Lung microvascular endothelial cell (primary cell): Measurements from ENCODE around the gene ETV6. TPM values are rescaled to one million over a fixed set of nuclear protein-coding genes. Genes with fewer than 3 reads are reported as not detected.
"Not testable (repeated sequence)": the region's sequence is repeated elsewhere in the genome, so short reads cannot be mapped to it uniquely, and the experiment has no call there.

Experiments
- DNase-seq, 2 donors: peaks; one replicate each; pipeline versions ENCODE4 v3.0.0 to v3.0.0-alpha.2; 2010; ENCODE audit warnings: low read depth in 2 of 2
- total RNA-seq: library from RNA; depleted of rRNA; stranded (reverse); fragments of >200 nt; gene quantifications from 2 replicates; pipeline ENCODE4 v1.2.1, GENCODE V29; 2014

ETV6 gene
- 6.7 and 6.8 TPM in 2 replicates for total RNA-seq

DNA sequence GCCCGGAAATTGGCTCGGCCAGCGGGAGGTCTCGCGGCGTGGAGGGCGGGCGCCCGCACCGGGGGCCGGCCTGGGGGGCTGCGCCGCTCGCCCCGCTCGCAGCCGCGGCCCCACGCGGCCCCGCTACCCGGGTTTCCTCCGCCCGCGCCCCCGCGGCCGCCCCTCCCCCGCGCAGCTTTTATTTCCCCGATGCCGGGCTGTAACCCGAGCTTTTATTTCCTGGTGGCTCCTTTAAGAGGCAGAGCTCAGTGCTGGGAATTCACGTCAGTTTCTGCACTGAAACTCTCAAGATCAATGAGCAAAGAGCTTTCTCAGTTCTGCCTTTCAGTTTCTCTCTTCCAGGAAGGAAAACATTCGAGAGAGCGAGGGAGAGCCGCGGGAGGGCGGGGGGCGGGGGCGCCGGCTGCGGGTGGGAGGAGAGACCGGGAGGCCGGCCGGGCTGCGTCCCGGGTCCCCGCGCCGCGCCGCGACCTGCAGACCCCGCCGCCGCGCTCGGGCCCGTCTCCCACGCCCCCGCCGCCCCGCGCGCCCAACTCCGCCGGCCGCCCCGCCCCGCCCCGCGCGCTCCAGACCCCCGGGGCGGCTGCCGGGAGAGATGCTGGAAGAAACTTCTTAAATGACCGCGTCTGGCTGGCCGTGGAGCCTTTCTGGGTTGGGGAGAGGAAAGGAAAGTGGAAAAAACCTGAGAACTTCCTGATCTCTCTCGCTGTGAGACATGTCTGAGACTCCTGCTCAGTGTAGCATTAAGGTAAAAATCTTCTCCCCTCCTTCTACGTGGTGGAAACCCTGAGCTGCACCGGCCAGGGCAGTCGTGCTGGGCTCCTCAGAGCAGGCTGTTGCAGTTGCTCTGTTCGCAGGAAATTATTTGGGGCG is at the start of gene ETV6:
Gene ETV6 (plus strand): TSS at position 262 of the 873 bp plus-strand sequence. CDS start 454 bp downstream, at position 716.
- peak; percentile 67 to 95 for DNase-seq

DNA sequence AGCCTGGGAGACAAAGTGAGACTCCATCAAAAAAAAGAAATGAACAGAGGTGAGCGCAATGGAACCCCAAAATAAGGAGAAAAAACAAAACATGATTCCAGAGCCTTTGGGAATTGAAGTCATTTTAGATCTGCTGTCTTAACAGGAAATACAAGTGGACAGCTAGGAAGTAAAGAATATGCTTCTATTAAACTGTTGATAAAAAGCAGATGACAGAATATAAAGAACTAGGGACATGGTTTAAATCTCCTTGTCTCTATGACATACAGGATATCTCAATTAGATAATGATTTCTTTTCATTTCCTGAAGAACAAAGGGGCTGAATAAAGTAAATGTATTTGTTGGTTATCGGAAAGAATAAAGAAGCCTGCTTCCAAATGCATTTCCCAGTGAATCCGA is 49.3 kb upstream of the ETV6 start:
- no peak for DNase-seq

DNA sequence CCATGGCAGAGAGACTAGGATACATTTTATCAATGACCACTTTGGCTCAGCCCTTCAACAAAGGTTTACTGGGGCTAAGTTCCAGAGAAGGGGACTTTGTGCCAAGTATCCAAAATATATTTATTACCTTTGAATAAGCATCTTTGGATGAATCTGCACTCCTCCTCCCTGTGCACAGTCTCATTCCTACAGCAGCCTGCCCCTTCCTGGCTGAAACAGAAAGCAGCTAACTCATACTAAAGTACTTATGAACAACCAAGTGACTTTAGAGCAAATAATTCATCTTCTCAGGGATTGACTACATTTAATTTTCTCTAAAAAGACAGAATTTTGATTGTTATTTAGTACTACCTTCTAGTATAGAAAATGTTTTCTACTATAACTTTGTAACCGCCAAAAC is 47.8 kb upstream of the ETV6 start:
- no peak for DNase-seq

DNA sequence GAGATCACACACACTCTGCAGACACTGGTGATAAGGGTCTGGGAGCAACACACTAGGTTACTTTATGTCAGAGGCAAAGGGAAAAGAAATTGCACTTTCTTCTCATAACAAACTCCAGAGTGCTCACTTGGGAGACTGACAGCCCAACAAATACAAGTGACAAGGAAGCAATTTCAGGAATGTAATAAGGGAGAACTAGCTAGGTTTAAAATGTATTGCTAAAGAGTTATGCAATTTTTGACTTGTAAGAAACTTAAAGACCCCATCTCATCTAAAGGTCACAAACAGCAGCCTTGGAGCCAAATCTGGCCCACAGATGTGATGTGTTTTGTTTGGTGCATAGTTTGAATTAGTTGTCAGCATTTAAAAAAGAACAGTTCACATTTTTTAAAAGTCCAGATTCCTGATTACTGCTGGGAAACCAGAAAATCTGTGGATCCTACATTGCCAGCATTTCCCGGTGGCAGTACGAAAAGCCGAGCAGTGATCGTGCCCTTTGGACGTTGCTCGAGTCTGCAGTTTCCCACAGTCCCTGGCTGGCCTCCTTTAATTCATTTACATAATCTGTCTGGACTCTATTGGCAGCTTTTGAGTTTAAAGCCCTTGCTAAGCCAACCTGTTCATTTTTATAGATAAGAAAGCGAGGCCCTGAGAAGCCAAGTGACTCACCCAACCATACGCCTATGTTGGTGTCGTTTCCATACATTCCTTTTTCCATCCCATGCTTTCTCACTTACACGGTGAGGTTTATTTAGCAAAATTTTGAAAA is 42.0 kb upstream of the ETV6 start:
- DNase-seq, result no peak

DNA sequence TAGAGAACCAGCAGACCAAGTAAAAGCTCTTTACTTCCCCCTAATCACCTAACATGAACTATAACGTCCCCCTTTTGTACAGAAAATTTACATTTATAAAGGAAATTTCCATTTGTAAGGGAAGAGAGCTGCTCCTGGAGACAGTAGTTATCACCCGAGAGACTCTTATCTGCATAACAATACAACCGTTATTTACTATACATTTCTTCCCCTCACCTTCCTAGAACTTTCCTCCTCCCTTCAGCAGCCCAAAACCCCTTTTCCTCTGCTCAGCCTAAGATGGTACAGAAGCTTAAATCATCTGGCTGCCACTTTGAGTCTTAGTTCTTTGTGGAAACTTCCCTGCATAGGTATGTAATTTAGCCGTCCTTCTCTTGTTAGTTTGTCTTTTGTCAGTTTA is 40.4 kb upstream of the ETV6 start:
- DNase-seq, result no peak

DNA sequence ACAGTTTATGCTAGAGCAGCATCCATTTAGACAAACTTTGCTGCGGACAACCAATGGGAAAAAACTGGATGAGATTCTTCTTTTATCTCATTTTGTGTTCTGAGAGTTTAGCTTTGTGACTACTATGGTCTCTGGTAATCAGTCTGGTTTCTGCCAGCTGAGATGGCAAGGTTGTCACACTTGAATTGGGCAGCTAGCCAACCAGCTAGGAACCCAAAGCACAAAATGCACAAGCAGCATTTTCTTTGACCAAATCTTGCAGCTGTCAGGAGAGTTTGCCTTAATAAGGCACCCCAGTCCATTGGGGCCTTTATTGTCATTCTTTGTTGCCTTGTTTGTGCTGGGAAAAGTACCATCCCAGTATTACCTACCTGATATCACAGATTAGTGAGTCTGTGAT is 34.0 kb upstream of the ETV6 start:
- DNase-seq, result no peak

DNA sequence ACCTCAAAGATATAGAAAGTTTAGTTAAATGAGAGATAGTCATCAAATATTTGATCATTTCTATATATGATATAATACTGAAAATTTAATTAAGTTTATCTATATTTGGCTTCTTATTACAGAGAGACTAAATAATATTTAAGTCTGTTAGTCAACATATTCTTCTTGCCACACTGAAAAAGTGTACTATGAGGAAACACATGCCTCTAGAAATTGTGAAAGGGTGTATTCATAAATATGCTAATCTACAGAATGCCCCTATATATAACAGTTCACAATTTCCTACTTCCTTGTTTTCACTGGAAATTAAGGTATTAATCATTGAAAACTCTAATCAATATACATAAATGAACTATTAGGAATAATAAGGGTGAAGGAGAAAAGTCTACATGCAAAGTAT is 31.4 kb upstream of the ETV6 start:
- DNase-seq, result no peak

DNA sequence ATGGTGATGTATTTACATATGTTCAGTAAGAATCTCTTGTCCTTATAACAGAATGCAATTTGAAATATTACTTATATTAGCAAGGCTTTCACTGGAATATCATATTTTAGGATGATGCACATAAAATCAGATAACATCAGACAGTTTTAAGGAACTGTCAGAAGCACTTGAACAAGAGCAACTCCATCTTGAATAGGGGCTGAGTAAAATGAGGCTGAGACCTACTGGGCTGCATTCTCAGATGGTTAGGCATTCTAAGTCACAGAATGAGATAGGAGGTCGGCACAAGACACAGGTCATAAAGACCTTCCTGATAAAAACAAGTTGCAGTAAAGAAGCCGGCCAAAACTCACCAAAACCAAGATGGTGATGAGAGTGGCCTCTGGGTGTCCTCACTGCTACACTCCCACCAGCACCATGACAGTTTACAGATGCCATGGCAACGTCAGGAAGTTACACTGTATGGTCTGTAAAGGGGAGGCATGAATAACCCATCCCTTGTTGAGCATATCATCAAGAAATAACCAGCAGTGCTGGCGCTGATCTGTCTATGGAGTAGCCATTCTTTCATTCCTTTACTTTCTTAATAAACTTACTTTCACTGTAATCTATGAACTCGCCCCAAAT is 27.6 kb upstream of the ETV6 start:
- peak; percentile 67 to 76 for DNase-seq

DNA sequence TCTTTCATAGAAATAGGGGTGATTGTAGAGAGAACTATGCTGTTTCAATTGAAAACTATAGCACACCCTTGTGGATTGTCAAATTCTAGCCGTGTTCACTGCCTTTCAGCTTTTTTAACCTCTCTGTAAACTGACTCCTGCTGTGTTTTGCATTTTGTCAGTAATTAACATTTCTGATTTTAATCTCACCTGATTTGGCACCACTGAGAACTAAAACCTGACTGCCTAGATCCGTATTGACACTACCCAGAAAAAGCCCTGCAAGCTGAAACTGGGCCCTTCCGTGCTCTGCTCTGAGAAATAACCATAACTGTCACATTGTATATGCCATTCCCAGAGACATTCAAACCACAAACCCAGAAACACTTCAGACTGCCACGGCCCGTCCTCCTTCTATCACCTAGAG is 26.6 kb upstream of the ETV6 start:
- peak in 1 of 2 donors; percentile 5 for DNase-seq

DNA sequence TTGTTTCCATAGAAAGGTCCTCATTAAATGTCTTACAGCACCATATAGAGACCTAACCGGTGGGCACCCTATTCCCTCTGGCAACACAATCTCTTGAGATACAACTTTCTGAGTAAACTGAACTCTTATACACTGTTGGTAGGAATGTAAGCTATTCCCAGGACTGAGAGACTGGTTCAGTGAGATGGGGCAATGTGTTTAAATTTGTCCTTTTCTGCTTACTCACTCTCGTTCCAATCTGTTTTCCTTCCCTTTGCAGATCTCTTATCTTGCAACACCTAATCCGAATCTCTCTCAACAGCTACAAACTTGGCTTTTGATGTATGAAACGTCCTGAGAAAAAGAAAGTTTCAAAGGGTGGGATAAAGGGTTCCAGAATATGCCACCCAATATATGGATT is 26.1 kb upstream of the ETV6 start:
- DNase-seq, result no peak

DNA sequence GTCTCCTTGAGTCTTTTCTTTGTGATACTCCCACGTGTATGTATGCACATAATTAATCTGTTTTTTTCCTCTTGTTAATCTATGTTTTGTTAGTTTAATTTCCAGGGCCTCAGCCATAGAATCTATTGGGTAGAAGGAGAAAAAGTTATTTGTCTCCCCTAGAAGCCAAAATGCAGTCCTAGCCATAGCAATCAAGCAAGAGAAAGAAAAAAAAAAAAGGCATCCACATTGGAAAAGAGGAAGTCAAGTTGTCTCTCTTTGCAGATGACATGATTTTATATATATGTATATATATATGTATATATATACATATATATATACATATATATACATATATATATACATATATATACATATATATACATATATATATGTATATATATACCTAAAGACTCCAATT is 25.4 kb upstream of the ETV6 start:
- no peak for DNase-seq

DNA sequence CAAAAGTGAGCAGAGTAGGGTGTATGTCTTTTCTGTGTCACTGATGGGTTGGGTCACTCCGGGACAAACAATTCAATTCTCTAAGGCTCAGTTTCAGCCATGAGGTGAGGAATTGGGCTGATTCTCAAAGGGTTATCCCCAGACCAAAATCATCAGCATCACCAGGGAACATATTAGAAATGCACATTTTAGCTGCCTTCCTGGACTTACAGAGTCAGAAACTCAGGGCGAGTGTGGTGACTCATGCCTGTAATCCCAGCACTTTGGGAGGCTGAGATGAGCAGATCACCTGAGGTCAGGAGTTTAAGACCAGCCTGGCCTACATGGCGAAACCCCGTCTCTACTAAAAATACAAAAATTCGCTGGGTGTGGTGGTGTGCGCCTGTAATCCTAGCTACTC is 21.8 kb upstream of the ETV6 start:
- not testable (repeated sequence) for DNase-seq

DNA sequence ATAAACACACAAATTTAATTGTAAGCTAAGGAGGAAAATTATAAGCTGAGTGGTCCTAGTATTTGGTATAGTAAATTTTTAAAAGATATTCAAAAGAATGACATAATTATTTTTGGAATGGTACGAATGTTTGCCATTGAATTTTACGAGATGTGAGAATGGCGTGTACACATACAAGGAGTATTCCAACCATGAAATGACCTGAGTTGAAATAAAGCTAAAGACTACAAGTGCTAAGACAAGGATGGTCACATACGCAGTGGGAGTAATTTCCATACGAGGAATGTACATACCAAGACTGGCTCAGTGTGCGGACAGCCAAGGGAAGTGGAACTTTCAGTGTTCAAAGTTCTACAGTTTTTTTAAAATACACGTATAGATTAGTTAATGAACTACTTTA is 21.1 kb upstream of the ETV6 start:
- DNase-seq, result no peak

DNA sequence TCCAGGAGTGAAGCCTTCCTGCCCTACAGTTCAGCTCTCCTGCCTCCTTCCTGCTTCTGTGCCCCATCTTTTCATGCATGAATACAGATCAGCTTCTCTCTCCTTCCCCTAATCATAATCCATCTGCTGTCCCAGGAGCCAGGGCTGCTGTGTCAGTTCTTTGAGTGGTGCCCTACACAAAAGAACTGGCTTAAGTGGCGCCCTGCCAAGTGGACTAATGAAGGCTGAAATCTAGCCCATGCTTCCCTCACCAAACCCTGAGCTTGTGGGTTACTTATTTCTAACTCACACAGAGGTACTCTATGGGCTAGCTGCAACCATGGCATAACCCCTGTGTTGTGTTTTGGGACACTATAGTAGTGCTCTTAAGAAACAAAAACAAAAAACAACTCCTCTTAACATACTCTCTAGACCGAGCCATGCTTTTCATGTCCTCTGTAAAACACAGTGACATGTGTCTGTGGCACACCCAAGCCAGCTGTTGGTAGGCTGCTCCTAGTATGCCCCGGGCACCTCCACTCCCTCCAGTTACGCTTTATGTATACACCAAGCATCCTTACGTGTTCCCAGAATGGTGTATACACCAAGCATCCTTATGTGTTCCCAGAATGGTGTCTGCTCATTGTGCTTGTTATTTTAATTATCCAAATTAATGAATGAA is 19.3 kb upstream of the ETV6 start:
- DNase-seq, result no peak

DNA sequence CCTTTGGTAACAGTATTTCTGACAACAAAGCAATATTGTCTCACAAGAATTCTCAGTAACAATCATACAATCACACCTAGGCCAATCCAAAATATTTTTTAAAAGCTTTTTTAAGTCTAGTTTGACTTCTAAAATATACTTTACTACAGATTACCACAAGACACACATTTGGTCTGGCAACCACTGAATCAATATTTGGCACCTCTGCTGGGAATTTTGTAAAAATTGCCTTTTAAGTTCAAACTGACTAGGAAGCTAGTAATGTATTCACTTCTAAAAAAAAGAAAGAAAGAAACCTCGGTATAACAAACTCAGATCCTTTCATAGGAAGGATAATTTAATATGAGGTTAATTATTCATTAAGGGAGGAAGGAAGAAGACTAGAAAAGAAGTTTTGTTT is 18.2 kb upstream of the ETV6 start:
- no peak for DNase-seq

DNA sequence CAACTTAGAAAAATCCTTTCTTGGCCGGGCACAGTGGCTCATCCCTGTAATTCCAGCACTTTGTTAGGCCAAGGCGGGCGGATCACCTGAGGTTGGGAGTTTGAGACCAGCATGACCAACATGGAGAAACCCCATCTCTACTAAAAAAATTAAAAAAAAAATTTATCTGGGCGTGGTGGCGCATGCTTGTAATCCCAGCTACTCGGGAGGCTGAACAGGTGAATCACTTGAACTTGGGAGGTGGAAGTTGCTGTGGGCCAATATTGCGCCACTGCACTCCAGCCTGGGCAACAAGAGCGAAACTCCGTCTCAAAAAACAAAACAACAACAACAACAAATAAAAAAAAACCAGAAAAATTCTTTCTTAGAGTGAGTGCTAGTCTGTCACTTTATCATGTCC is 17.6 kb upstream of the ETV6 start:
- not testable (repeated sequence) for DNase-seq

DNA sequence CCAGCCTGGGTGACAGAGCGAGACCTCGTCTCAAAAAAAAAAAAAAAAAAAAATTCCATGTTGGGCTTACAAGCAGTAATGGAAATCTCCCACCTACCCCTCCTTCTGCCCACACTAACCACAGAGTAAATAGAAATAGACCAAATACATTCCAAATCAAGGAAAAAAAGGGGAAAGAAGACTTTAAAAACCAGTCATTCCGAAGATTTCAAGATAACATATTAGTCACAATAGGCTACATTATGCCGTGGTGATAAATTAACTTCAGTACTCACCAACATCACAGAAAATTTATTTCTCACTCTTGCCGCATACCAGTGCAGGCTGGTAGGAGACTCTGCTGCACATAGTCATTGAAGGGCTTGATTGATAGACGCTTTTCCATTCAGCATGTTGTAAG is 15.5 kb upstream of the ETV6 start:
- DNase-seq, result no peak

DNA sequence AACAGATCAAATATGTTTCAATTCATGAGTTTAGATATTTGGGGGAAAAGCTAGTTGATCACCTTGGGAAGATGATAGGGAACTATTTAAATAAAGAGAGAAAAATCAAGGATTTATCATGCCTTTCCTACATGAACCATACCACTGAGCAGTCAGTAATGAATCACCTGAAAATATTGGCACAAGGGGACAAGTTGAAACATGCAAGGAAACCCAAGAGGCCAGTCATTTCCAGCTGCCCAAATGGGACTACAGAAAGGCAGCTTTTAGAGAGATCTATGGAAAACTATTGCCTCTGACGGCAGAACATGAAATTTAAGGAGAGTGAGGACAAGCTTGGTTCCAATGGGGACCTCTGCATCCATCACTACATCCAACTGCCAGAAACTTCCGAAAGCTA is 14.1 kb upstream of the ETV6 start:
- peak in 1 of 2 donors; percentile 13 for DNase-seq

DNA sequence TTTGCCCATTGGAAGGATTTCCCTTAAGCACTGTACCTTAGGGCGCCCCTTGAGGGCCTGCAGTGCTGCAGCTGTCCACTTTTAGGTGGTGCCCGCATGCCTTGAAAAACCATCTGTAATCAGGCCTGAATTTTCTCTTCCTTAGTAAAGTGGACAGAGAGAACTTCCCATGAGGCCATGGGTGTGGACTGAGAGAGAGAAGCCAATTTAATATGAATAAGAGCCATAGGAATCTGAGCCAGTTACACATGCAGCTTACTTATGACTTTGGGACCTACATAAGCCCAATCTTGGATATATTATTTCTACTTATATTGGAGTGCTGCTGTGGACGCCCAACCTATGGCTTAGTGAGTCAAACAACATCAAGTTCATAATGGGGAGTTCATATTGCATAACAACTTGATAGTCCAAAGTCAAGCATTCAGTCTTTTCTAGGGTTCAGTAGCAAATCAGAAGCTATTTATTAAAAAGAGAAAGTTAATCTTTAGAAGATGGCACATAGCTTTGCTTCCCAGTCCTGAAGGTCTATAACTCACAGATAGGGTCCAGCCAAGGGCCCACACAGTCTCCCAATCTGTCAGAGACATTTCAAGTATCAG is 11.1 kb upstream of the ETV6 start:
- DNase-seq, result no peak

DNA sequence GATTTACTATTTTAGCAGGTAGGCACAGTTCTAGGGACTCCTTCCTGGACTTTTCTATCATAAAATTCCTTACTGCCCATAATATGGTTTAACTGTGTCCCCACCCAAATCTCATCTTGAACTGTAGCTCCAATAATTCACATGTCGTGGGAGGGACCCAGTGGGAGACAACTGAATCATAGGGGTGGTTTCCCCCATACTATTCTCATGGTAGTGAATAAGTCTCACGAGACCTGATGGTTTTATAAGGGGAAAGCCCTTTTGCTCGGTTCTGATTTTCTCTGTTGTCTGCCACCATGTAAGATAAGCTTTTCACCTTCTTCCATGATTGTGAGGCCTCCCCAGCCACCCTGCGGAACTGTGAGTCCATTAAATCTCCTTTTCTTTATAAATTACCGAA is 10.0 kb upstream of the ETV6 start:
- no peak for DNase-seq

DNA sequence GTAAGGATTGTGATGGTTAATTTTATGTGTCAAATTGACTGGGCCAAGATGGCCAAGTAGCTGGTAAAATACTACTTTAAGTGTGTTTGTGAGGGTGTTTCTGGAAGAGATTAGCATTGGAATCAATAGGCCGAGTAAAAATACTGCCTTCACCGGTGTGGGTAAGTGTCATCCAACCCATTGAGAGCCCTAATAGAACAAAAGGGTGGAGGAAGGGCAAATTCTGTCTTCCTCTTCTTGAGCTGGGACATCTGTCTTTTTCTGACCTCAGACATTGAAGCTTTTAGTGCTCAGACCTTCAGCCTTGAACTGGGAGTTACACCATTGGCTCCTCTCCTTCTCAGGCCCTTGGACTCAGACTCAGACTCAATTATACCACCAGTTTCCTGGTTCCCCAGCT is 8.0 kb upstream of the ETV6 start:
- DNase-seq, result no peak
